MV-4-11 (cell line): Measurements from ENCODE around the gene TMEM39B.
"Not testable (repeated sequence)": the region's sequence is repeated elsewhere in the genome, so short reads cannot be mapped to it uniquely, and the experiment has no call there.

Experiments used
- DNase-seq: peaks from one replicate; lab custom pipeline; 2025; lab: John Stamatoyannopoulos, UW

The TMEM39B gene

GRCh38 chr1:32068957-32069588, 3.7 kb upstream of the TMEM39B start:
- DNase-seq = peak; percentile 47

- no peak for DNase-seq
Measured at GRCh38 chr1:32071758-32072621, 749 bp upstream of the TMEM39B start.

GRCh38 chr1:32073299-32074229, 825 bp downstream of the TMEM39B start:
- DNase-seq = no peak

GRCh38 chr1:32074841-32075240, 2.1 kb downstream of the TMEM39B start:
- no peak for DNase-seq

GRCh38 chr1:32077451-32077850, 4.7 kb downstream of the TMEM39B start:
- no peak for DNase-seq

GRCh38 chr1:32082022-32082421, 9.3 kb downstream of the TMEM39B start:
- DNase-seq = peak; percentile 73

GRCh38 chr1:32086381-32086780, 13.6 kb downstream of the TMEM39B start:
- DNase-seq = not testable (repeated sequence)

- no peak for DNase-seq
Measured at GRCh38 chr1:32091176-32091575, 18.4 kb downstream of the TMEM39B start.

GRCh38 chr1:32091591-32091990, 18.9 kb downstream of the TMEM39B start:
- DNase-seq = no peak

GRCh38 chr1:32094746-32095521, 22.2 kb downstream of the TMEM39B start:
- no peak for DNase-seq

GRCh38 chr1:32099426-32099825, 26.7 kb downstream of the TMEM39B start:
- DNase-seq = peak; percentile 77

- peak; percentile 97 for DNase-seq
Measured at GRCh38 chr1:32100359-32100758, 27.6 kb downstream of the TMEM39B start.

GRCh38 chr1:32100807-32101708, 28.3 kb downstream of the TMEM39B start:
- no peak for DNase-seq

GRCh38 chr1:32104127-32104526, 31.4 kb downstream of the TMEM39B start:
- no peak for DNase-seq

- no peak for DNase-seq
Measured at GRCh38 chr1:32105338-32105737, 32.6 kb downstream of the TMEM39B start.

- DNase-seq = peak; percentile 18
Measured at GRCh38 chr1:32106663-32107275, 34.0 kb downstream of the TMEM39B start.

- DNase-seq = peak; percentile 90
Measured at GRCh38 chr1:32107742-32108661, 35.3 kb downstream of the TMEM39B start, which contains the start of gene KPNA6. Gene KPNA6 (plus strand): TSS chr1:32108056. CDS start chr1:32108131, 75 bp downstream.

- DNase-seq = no peak
Measured at GRCh38 chr1:32111040-32111623, 38.4 kb downstream of the TMEM39B start.
